ENCODE measurements around the gene CCDC192.

Gene CCDC192

DNA sequence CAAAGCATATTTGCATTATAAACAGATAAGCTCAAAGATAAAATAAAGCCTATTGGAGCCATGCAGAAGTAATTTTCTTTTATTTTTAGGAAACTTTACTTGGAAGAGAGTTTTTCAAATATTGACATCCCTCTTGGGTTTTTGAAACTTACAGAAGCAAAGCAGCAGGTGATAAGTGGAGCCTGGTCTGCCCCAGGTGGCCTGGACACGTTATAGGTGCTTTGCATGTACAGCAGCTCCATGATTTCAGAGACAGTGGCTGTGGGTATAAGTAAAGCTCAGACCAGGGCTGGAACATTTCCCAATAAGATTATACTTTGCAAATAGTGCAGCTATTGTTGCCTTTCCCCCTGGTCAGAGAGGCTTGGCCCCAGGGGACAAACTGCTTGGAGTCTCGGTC is 51.5 kb downstream of the CCDC192 start:
- ChIA-PET CTCF (interaction anchor here (0.8 to 1.2 kb wide), 2 partner anchors 447 to 452 kb away, joined by 3 read pairs; no protein-coding TSS in a partner anchor), POLR2A (no interaction called here)
- TF ChIP-seq, protein P1, sequence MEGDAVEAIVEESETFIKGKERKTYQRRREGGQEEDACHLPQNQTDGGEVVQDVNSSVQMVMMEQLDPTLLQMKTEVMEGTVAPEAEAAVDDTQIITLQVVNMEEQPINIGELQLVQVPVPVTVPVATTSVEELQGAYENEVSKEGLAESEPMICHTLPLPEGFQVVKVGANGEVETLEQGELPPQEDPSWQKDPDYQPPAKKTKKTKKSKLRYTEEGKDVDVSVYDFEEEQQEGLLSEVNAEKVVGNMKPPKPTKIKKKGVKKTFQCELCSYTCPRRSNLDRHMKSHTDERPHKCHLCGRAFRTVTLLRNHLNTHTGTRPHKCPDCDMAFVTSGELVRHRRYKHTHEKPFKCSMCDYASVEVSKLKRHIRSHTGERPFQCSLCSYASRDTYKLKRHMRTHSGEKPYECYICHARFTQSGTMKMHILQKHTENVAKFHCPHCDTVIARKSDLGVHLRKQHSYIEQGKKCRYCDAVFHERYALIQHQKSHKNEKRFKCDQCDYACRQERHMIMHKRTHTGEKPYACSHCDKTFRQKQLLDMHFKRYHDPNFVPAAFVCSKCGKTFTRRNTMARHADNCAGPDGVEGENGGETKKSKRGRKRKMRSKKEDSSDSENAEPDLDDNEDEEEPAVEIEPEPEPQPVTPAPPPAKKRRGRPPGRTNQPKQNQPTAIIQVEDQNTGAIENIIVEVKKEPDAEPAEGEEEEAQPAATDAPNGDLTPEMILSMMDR (IDR thresholded peaks at IDR 0.05; ENCODE audit: insufficient read depth, low read length, missing control alignments) = no peak
- no peak overlapping the region for H3K4me3 ChIP-seq (ENCODE audit: low read depth, low read length)
- DNase-seq (ENCODE audit: low read depth, low spot score) = no peak

DNA sequence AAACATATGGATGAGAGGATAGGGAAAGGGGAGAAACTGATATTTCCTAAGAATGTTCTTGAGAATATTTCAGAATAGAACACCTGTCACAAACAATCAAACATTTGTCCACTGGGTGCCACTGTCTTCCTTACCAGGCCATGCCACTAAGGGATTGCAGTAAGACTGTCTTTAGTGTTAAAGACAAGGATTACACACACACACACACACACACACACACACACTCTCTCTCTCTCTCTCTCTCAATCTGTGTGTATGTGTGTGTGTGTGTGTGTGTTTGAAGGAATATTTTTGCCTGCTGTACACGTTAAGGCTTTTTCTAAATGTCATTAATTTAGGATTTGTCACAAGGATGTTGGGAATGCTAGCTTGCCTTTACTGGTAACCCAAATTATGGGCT is 54.4 kb downstream of the CCDC192 start:
- POLR2A ChIA-PET = no interaction called here
- CTCF ChIA-PET = interaction anchor here (0.7 to 3.4 kb wide), 7 partner anchors 10 to 444 kb away, joined by 3 to 22 read pairs (median 4); no protein-coding TSS in a partner anchor
- H3K4me3 ChIP-seq (ENCODE audit: low read depth, low read length) = no peak overlapping the region
- TF ChIP-seq, protein P1 (IDR thresholded peaks at IDR 0.05; ENCODE audit: insufficient read depth, low read length, missing control alignments) = peak; percentile 29
- no peak for DNase-seq (ENCODE audit: low read depth, low spot score)

DNA sequence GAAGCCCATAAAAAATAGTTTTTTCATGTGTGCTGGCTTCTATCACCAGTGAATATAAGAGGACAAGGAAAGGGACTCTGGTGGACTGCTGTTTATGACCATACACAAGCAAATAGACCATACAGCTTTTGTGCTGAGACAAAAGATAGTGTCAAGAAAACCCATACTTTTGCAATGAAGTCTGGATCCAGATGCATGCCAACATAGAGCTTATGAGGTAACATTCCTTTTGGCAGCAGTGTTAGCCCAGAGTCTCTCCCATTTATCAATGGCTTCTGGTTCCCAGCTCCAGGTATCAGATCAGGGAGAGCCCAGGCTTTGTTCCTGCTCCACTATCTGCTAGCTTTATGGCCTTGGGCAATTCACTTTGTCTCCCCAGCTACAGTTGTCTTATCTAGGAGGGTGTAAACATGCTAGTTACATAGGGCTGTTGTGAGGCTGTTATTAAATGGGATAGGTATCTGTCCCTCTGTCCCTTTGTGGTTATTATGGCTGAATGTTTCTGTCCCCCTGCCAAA is 55.6 kb downstream of the CCDC192 start:
- TF ChIP-seq, protein P1 (IDR thresholded peaks at IDR 0.05; ENCODE audit: insufficient read depth, low read length, missing control alignments) = no peak
- POLR2A ChIA-PET = no interaction called here
- no peak overlapping the region for H3K4me3 ChIP-seq (ENCODE audit: low read depth, low read length)
- CTCF ChIA-PET = interaction anchor here (0.6 to 3.4 kb wide), 3 partner anchors 200 to 441 kb away, joined by 3 to 22 read pairs (median 3); no protein-coding TSS in a partner anchor
- no peak for DNase-seq (ENCODE audit: low read depth, low spot score)

DNA sequence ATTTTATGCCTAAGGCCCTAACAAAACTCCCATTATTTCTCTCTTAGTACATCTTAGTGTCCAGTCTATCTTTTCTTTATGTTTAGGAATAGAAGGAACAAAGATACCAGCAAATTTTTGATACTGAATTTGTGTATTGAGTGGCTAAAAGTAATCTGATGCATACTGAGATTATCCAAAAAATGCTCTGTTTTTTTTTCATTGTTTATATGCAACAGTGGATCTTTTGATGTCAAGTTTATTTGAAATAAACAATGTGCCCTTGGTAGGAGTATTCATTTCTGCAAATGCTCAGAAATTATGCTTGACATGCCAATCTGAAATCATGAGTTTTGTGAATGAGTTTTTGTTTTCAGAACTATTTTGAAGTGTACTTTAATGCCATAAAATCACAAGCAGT is 58.7 kb downstream of the CCDC192 start:
- H3K4me3 ChIP-seq (ENCODE audit: low read depth, low read length) = no peak overlapping the region
- ChIA-PET POLR2A (no interaction called here), CTCF (no interaction called here)
- no peak for DNase-seq (ENCODE audit: low read depth, low spot score)
- TF ChIP-seq, protein P1 (IDR thresholded peaks at IDR 0.05; ENCODE audit: insufficient read depth, low read length, missing control alignments) = no peak

DNA sequence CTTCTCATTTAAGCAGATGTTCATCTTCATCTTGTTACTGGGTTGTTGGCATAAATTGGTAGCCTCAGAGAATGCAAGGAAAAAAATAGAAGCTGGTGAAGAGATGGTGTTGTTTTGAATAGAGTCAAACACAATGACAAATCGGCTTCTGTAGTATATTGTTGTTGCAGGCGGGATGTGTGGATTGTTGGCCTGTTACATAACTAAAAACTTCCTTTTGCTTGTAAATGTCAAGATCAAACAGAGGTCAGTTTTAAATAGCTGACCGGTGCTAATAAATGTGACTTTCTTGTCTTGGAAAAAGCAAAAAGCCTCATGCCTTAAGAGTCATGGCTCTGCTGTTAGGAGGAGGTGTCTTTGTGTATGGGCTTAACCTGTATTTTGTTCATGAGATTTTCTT is 59.2 kb downstream of the CCDC192 start:
- CTCF ChIA-PET = interaction anchor here (1.1 kb wide), 1 partner anchor 439 kb away, joined by 4 read pairs; no protein-coding TSS in a partner anchor

DNA sequence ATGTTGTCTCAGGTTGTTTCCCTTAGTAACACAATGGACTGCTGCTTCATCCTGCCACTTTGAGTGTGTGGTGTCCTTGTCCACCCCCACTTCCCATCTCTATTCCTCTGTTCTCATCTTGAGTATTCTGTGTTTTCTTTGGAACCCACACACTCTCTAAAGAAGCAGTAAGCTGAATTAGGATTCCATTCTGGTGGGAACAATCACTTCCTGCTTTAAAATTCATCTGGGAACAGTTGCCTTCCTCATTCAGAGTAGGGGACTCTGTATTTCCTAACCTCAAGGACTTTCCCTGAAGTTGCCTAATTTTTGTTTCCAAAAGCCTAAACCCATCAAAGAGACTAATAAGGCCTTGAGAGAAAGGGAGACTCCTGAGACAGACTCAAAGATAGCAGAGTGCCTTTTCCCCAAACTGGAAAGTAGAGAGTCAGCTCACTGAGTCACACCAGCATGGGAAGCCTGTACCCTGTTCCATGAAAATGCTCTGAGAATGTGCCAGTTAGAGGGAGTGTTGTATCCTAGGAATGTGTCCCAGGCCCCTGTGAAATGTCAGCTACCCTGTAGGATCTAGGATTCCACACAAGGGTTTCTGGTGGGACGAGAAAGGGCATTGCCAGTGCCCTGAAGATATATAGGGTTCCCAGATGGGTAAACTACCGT is 63.6 kb downstream of the CCDC192 start:
- DNase-seq (ENCODE audit: low read depth, low spot score) = no peak
- TF ChIP-seq, protein P1 (IDR thresholded peaks at IDR 0.05; ENCODE audit: insufficient read depth, low read length, missing control alignments) = no peak
- ChIA-PET CTCF (interaction anchor here (2.6 kb wide), 1 partner anchor 10 kb away, joined by 7 read pairs; no protein-coding TSS in a partner anchor), POLR2A (no interaction called here)
- no peak overlapping the region for H3K4me3 ChIP-seq (ENCODE audit: low read depth, low read length)

More for the DNA sequence above, 59.2 kb downstream of the CCDC192 start:
- POLR2A ChIA-PET = no interaction called here
- DNase-seq (ENCODE audit: low read depth, low spot score) = no peak
- no peak overlapping the region for H3K4me3 ChIP-seq (ENCODE audit: low read depth, low read length)
- TF ChIP-seq, protein P1 (IDR thresholded peaks at IDR 0.05; ENCODE audit: insufficient read depth, low read length, missing control alignments) = no peak

All from AG04449 (cell line).